ENCODE measurements around the gene GPATCH8. TPM values are rescaled to one million over a fixed set of nuclear protein-coding genes. Genes with fewer than 3 reads are reported as not detected.
"Not testable (repeated sequence)": the region's sequence is repeated elsewhere in the genome, so short reads cannot be mapped to it uniquely, and the experiment has no call there.

Gene GPATCH8
- total RNA-seq, 2 donors from 2014 or later, result 30.3 to 33.9 TPM

GRCh38 chr17:44367231-44367979, 135.8 kb downstream of the GPATCH8 start:
- H3K27ac ChIP-seq, result no peak overlapping the region
- no peaks in the 10 kb centered on the region for H3K9me3 ChIP-seq
- TF ChIP-seq, protein P1, sequence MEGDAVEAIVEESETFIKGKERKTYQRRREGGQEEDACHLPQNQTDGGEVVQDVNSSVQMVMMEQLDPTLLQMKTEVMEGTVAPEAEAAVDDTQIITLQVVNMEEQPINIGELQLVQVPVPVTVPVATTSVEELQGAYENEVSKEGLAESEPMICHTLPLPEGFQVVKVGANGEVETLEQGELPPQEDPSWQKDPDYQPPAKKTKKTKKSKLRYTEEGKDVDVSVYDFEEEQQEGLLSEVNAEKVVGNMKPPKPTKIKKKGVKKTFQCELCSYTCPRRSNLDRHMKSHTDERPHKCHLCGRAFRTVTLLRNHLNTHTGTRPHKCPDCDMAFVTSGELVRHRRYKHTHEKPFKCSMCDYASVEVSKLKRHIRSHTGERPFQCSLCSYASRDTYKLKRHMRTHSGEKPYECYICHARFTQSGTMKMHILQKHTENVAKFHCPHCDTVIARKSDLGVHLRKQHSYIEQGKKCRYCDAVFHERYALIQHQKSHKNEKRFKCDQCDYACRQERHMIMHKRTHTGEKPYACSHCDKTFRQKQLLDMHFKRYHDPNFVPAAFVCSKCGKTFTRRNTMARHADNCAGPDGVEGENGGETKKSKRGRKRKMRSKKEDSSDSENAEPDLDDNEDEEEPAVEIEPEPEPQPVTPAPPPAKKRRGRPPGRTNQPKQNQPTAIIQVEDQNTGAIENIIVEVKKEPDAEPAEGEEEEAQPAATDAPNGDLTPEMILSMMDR (IDR thresholded peaks at IDR 0.05), result no peak
- no peak overlapping the region for H3K9ac ChIP-seq (ENCODE audit: low read depth in 2 of 2, low read length in 2 of 2)
- intact Hi-C loops (cut with DNase I), result no loop called here
- no peaks in the 10 kb centered on the region for H3K36me3 ChIP-seq
- no peak for DNase-seq
- H3K4me1 ChIP-seq, result no peaks in the 10 kb centered on the region
- peaks cover 7% of the 10 kb centered on the region for H3K27me3 ChIP-seq
- H3K4me3 ChIP-seq, result no peak overlapping the region

GRCh38 chr17:44365051-44365450, 138.2 kb downstream of the GPATCH8 start:
- H3K4me1 ChIP-seq; H3K4me3 ChIP-seq; H3K9me3 ChIP-seq; H3K36me3 ChIP-seq; intact Hi-C loops (cut with DNase I); H3K27ac ChIP-seq; DNase-seq; H3K9ac ChIP-seq (ENCODE audit: low read depth in 2 of 2, low read length in 2 of 2): not testable (repeated sequence)
- H3K27me3 ChIP-seq, result peaks cover 12% of the 10 kb centered on the region

GRCh38 chr17:44363613-44364159, 139.5 kb downstream of the GPATCH8 start, which contains the start of gene FAM171A2:
TSS of gene FAM171A2 (minus strand) at chr17:44363853. CDS start at chr17:44363714, 139 bp downstream.
- DNase-seq, result no peak
- peak within 1 kb of the TSS in 1 of 2 donors; percentile 63 for H3K9ac ChIP-seq (ENCODE audit: low read depth in 2 of 2, low read length in 2 of 2)
- TF ChIP-seq, protein P1 (IDR thresholded peaks at IDR 0.05), result peak; percentile 44
- intact Hi-C loops (cut with DNase I), result no loop called here
- no peaks in the 10 kb centered on the region for H3K9me3 ChIP-seq
- H3K4me1 ChIP-seq, result no peaks in the 10 kb centered on the region
- no peaks in the 10 kb centered on the region for H3K36me3 ChIP-seq
- H3K27ac ChIP-seq, result no peak within 1 kb of the TSS
- peak within 1 kb of the TSS; percentile 56 for H3K4me3 ChIP-seq
- H3K27me3 ChIP-seq, result peaks cover 12% of the 10 kb centered on the region

GRCh38 chr17:44362949-44363612, 140.1 kb downstream of the GPATCH8 start:
- peaks cover 12% of the 10 kb centered on the region for H3K27me3 ChIP-seq
- intact Hi-C loops (cut with DNase I), result no loop called here
- no peaks in the 10 kb centered on the region for H3K36me3 ChIP-seq
- peak overlapping the region in 1 of 2 donors; percentile 63 for H3K9ac ChIP-seq (ENCODE audit: low read depth in 2 of 2, low read length in 2 of 2)
- H3K4me3 ChIP-seq, result peak overlapping the region; percentile 56
- DNase-seq, result no peak
- no peaks in the 10 kb centered on the region for H3K4me1 ChIP-seq
- H3K9me3 ChIP-seq, result no peaks in the 10 kb centered on the region
- TF ChIP-seq, protein P1 (IDR thresholded peaks at IDR 0.05), result no peak
- H3K27ac ChIP-seq, result no peak overlapping the region

DNA sequence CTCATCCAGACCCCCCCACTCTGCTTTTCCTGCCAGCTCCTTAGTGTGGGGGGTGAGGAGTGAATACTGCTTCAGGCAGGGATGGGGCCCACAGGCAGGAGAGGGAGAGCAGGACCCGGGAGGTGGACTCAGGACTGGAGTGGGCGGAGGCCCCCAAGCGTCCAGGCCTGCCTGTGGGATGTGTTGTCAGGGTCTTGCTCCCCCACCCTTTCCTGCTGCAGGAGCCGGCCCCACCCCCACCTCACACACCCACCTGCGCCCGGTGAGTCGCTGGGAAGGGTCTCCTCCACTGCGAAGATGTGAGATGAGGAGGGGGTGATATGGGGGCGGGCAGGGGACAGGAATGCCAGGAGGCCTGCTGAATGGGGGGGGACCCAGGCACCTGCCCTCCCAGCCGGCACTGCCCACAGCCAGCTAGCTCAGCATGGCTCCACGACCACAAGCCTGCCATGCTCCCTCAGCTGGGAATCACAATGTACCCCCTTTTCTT, 140.7 kb downstream of the GPATCH8 start:
- H3K9me3 ChIP-seq, result no peaks in the 10 kb centered on the region
- H3K27me3 ChIP-seq, result peaks cover 12% of the 10 kb centered on the region
- H3K9ac ChIP-seq (ENCODE audit: low read depth in 2 of 2, low read length in 2 of 2), result no peak overlapping the region
- no peak for DNase-seq
- no peak overlapping the region for H3K27ac ChIP-seq
- no peaks in the 10 kb centered on the region for H3K4me1 ChIP-seq
- H3K36me3 ChIP-seq, result no peaks in the 10 kb centered on the region
- intact Hi-C loops (cut with DNase I), result no loop called here
- no peak overlapping the region for H3K4me3 ChIP-seq
- TF ChIP-seq, protein P1 (IDR thresholded peaks at IDR 0.05), result no peak
